Endothelial cell of umbilical vein (primary cell): Measurements from ENCODE around the gene RANBP3.

Experiments used
- EZH2 ChIP-seq: IDR thresholded peaks from 2 replicates; pipeline ENCODE4 v1.6.1; 2012; ENCODE audit warnings: borderline replicate concordance, low read depth, mild to moderate bottlenecking, moderate library complexity, low read length, inconsistent platforms; ENCODE audit not compliant: severe bottlenecking
- MYC ChIP-seq: IDR thresholded peaks from one replicate; pipeline ENCODE4 v1.6.1; 2011; ENCODE audit warnings: mild to moderate bottlenecking, low read depth, low read length
- POLR2AphosphoS5 ChIP-seq: IDR thresholded peaks from 2 replicates; pipeline ENCODE4 v1.6.1; 2012; ENCODE audit warnings: low read depth, mild to moderate bottlenecking, control low read depth, low read length, moderate library complexity; ENCODE audit not compliant: insufficient read depth
- TF ChIP-seq, protein P1 (sequence below): IDR thresholded peaks from 2 replicates; pipeline ENCODE4 v1.6.1; 2011; ENCODE audit not compliant: insufficient read depth, insufficient read length
- TF ChIP-seq, protein P2 (sequence below), 2 donors: IDR thresholded peaks; 1 replicate in 1 of 2; 2 replicates in 1 of 2; pipeline ENCODE4 v1.5.1; 2011; ENCODE audit warnings: low read length in 2 of 2, mild to moderate bottlenecking in 2 of 2, moderate library complexity in 2 of 2, control low read depth in 1 of 2, inconsistent platforms in 1 of 2, low read depth in 1 of 2; ENCODE audit not compliant: insufficient read depth in 1 of 2; ENCODE audit errors: extremely low read depth in 1 of 2

DNA sequence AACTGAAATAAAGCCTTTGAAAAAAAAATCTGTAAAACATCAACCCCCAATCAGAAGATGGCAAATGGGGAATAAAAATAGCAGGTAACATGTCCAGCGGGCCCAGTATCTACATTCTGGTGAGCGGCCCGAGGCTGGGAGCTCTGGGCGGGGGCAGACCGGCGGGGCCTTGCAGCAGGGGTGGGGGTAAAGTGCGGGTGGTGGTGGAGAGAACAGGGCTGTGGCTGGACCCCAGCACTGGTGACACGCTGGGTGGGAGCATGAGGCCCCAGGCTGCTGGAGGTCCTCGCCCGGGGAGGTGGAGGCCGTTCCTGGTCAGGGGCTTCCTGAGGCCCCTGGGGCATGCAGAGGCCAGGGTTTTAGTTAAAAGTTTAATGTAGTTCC is 62.2 kb downstream of the RANBP3 start:
- TF ChIP-seq MYC (no peak), EZH2 (no peak), POLR2AphosphoS5 (no peak)
- TF ChIP-seq, protein P1, sequence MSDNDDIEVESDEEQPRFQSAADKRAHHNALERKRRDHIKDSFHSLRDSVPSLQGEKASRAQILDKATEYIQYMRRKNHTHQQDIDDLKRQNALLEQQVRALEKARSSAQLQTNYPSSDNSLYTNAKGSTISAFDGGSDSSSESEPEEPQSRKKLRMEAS = no peak
- TF ChIP-seq, protein P2, sequence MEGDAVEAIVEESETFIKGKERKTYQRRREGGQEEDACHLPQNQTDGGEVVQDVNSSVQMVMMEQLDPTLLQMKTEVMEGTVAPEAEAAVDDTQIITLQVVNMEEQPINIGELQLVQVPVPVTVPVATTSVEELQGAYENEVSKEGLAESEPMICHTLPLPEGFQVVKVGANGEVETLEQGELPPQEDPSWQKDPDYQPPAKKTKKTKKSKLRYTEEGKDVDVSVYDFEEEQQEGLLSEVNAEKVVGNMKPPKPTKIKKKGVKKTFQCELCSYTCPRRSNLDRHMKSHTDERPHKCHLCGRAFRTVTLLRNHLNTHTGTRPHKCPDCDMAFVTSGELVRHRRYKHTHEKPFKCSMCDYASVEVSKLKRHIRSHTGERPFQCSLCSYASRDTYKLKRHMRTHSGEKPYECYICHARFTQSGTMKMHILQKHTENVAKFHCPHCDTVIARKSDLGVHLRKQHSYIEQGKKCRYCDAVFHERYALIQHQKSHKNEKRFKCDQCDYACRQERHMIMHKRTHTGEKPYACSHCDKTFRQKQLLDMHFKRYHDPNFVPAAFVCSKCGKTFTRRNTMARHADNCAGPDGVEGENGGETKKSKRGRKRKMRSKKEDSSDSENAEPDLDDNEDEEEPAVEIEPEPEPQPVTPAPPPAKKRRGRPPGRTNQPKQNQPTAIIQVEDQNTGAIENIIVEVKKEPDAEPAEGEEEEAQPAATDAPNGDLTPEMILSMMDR (IDR thresholded peaks at IDR 0.05; ENCODE audit: extremely low read depth in 1 of 2, insufficient read depth in 1 of 2, low read depth in 1 of 2, low read length in 2 of 2) = no peak
